ENCODE data around the gene SUSD5.
"Not testable (repeated sequence)": the region's sequence is repeated elsewhere in the genome, so short reads cannot be mapped to it uniquely, and the experiment has no call there.

Gene SUSD5

GRCh38 chr3:33115024-33115768 lies 103.4 kb downstream of the SUSD5 start:
- peak; percentile 77 for DNase-seq (ENCODE audit: low read depth)
- peak overlapping the region; percentile 53 for H3K4me3 ChIP-seq (ENCODE audit: control insufficient read depth, low read depth, low read length)
- TF ChIP-seq, protein P1, sequence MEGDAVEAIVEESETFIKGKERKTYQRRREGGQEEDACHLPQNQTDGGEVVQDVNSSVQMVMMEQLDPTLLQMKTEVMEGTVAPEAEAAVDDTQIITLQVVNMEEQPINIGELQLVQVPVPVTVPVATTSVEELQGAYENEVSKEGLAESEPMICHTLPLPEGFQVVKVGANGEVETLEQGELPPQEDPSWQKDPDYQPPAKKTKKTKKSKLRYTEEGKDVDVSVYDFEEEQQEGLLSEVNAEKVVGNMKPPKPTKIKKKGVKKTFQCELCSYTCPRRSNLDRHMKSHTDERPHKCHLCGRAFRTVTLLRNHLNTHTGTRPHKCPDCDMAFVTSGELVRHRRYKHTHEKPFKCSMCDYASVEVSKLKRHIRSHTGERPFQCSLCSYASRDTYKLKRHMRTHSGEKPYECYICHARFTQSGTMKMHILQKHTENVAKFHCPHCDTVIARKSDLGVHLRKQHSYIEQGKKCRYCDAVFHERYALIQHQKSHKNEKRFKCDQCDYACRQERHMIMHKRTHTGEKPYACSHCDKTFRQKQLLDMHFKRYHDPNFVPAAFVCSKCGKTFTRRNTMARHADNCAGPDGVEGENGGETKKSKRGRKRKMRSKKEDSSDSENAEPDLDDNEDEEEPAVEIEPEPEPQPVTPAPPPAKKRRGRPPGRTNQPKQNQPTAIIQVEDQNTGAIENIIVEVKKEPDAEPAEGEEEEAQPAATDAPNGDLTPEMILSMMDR (IDR thresholded peaks at IDR 0.05; ENCODE audit: control insufficient read depth, insufficient read depth, low read depth, low read length, missing control alignments): no peak

DNA sequence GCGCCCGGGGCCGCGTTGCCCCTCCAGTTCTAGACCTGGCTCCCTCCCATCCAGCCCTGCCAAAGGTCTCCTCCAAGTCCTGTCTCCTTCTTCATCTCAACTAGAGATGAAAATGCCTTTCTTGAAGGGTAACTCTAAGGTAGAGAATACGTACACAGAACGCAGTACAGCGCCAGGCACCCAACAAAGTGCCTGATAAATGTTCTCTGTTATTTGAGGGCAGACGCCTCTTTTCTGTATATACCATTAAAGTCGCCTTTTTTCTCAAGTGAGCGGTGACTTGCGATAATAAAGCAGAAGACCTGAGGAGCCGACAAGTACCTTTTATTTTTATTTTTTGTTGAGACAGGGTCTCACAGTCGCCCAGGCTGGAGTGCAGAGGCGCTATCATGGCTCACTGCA lies 104.0 kb downstream of the SUSD5 start:
- H3K4me3 ChIP-seq (ENCODE audit: control insufficient read depth, low read depth, low read length): peak overlapping the region; percentile 53
- no peak for DNase-seq (ENCODE audit: low read depth)
- TF ChIP-seq, protein P1 (IDR thresholded peaks at IDR 0.05; ENCODE audit: control insufficient read depth, insufficient read depth, low read depth, low read length, missing control alignments): no peak

- TF ChIP-seq, protein P1 (IDR thresholded peaks at IDR 0.05; ENCODE audit: control insufficient read depth, insufficient read depth, low read depth, low read length, missing control alignments): no peak
- peak; percentile 87 for DNase-seq (ENCODE audit: low read depth)
- peak within 1 kb of the TSS; percentile 53 for H3K4me3 ChIP-seq (ENCODE audit: control insufficient read depth, low read depth, low read length)
Observed at GRCh38 chr3:33113772-33114621, 104.6 kb downstream of the SUSD5 start, which contains the start of gene CRTAP. CRTAP (plus strand) TSS chr3:33114014; CDS start chr3:33114078, 64 bp downstream.

- TF ChIP-seq, protein P1 (IDR thresholded peaks at IDR 0.05; ENCODE audit: control insufficient read depth, insufficient read depth, low read depth, low read length, missing control alignments): no peak
- no peak overlapping the region for H3K4me3 ChIP-seq (ENCODE audit: control insufficient read depth, low read depth, low read length)
- no peak for DNase-seq (ENCODE audit: low read depth)
Observed at GRCh38 chr3:33111581-33111980, 107.0 kb downstream of the SUSD5 start.

DNA sequence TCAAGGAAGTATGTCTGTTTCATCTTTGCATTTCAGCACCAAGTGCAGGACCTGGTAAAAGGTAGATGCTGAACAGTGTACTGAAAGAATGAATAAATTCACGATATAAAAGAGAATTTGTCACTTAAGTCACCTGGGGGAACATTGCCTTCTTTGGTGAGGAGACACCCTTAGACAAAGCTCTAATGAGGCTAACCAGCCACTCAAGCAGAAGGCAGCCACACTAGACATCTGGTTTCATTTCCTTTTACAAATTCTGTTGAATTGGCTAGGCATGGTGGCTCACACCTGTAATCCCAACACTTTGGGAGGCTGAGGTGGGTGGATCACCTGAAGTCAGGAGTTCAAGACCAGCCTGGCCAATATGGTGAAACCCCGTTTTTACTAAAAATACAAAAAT lies 111.8 kb downstream of the SUSD5 start:
- not testable (repeated sequence) for H3K4me3 ChIP-seq (ENCODE audit: control insufficient read depth, low read depth, low read length); DNase-seq (ENCODE audit: low read depth)

DNA sequence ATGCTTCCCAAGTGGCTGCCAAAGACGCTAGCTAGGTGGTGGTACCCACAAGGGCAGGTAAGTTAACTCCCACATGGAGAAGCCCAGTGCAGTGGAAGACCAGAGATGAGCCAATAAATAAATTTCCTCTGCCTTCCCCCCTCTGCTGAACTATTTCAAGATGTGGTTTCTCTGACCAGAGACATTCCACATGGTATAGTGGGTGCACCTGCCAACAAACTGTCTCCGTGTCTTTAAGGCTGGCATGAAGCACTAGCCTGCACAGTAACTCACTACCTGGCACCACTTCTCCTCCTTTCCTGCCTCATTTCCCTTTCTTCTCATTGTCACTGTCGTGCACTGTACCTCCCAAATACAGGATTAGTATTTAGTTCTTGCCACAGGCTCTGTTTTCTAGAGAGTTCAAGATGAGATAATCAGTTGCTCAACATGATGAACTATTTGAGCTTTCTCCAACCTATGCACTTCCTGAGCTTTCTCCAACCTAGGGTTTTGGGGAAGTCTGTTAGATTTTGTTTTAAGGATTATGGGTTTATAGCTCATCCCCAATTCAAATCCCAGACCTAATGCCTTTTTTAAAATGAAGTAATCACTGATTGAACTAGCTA lies 113.2 kb downstream of the SUSD5 start:
- DNase-seq (ENCODE audit: low read depth): no peak
- H3K4me3 ChIP-seq (ENCODE audit: control insufficient read depth, low read depth, low read length): no peak overlapping the region
- TF ChIP-seq, protein P1 (IDR thresholded peaks at IDR 0.05; ENCODE audit: control insufficient read depth, insufficient read depth, low read depth, low read length, missing control alignments): no peak

Measured in AG09309 (cell line).